GM12875 (cell line): Measurements from ENCODE around the gene DENND2A.
"Not testable (repeated sequence)": the region's sequence is repeated elsewhere in the genome, so short reads cannot be mapped to it uniquely, and the experiment has no call there.

Experiments used
- H3K4me3 ChIP-seq: one replicate; pipeline ENCODE4 v1.5.1; 2011; ENCODE audit warnings: low read depth, low read length, control low read depth
- CTCF ChIP-seq: IDR thresholded peaks from 2 replicates; pipeline ENCODE4 v1.5.1; 2011; ENCODE audit warnings: low read depth, mild to moderate bottlenecking, control low read depth, inconsistent platforms, low read length, moderate library complexity, borderline replicate concordance; ENCODE audit not compliant: insufficient read depth

Gene DENND2A

GRCh38 chr7:140637400-140637799 lies 3.2 kb downstream of the DENND2A start:
- TF ChIP-seq CTCF: no peak
- no peak overlapping the region for H3K4me3 ChIP-seq

- H3K4me3 ChIP-seq: no peak overlapping the region
- no peak for TF ChIP-seq CTCF
These were observed 4.8 kb downstream of the DENND2A start for GRCh38 chr7:140635816-140636215.

- no peak for TF ChIP-seq CTCF
- no peak overlapping the region for H3K4me3 ChIP-seq
These were observed 5.3 kb downstream of the DENND2A start for GRCh38 chr7:140635345-140635744.

- no peak overlapping the region for H3K4me3 ChIP-seq
- no peak for TF ChIP-seq CTCF
These were observed 9.0 kb downstream of the DENND2A start for GRCh38 chr7:140631602-140632001.

GRCh38 chr7:140631021-140631420 lies 9.6 kb downstream of the DENND2A start:
- no peak for TF ChIP-seq CTCF

GRCh38 chr7:140625908-140626868 lies 14.4 kb downstream of the DENND2A start:
- no peak overlapping the region for H3K4me3 ChIP-seq
- no peak for TF ChIP-seq CTCF

More at GRCh38 chr7:140631021-140631420, 9.6 kb downstream of the DENND2A start:
- H3K4me3 ChIP-seq: no peak overlapping the region

- not testable (repeated sequence) for H3K4me3 ChIP-seq
These were observed 15.4 kb downstream of the DENND2A start for GRCh38 chr7:140625192-140625558.
